Measurements from ENCODE around the gene FGF5. TPM values are rescaled to one million over a fixed set of nuclear protein-coding genes. Genes with fewer than 3 reads are reported as not detected.
A peak's percentile ranks its signal among the peaks of the same experiment; 100 is the strongest.
"Not testable (repeated sequence)": the region's sequence is repeated elsewhere in the genome, so short reads cannot be mapped to it uniquely, and the experiment has no call there.

Gene FGF5
- total RNA-seq (2014; rRNA removed; shearing (Covaris generic)): 0.76 and 1.3 TPM in 2 replicates

DNA sequence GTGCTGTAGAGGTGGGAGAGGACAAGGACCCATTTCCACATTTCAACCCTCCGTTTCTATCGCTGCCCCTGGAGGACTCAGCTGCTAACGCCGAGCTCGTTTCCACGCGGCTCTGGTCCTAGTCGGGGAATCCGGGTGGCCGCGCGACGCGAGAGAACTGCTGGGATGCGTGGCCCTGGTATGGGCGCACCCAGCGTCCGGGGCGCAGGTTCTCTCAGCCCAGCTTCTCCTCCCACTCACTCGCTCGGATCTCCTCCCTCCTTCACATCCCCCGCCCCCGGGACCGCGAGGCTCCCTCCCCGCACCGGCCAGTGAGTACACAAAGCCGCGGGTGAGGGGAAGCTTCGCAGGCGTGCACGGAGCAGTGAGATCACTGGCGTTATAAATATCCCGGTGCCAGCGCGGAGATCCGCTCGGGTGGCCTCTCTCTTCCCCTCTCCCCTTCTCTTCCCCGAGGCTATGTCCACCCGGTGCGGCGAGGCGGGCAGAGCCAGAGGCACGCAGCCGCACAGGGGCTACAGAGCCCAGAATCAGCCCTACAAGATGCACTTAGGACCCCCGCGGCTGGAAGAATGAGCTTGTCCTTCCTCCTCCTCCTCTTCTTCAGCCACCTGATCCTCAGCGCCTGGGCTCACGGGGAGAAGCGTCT lies at the start of gene FGF5:
Gene FGF5, plus strand, starts transcription at position 412 of the 649 bp plus-strand sequence. Its CDS starts 161 bp downstream, at position 573.
- peak; percentile 72 for DNase-seq (ENCODE audit: low spot score)

DNA sequence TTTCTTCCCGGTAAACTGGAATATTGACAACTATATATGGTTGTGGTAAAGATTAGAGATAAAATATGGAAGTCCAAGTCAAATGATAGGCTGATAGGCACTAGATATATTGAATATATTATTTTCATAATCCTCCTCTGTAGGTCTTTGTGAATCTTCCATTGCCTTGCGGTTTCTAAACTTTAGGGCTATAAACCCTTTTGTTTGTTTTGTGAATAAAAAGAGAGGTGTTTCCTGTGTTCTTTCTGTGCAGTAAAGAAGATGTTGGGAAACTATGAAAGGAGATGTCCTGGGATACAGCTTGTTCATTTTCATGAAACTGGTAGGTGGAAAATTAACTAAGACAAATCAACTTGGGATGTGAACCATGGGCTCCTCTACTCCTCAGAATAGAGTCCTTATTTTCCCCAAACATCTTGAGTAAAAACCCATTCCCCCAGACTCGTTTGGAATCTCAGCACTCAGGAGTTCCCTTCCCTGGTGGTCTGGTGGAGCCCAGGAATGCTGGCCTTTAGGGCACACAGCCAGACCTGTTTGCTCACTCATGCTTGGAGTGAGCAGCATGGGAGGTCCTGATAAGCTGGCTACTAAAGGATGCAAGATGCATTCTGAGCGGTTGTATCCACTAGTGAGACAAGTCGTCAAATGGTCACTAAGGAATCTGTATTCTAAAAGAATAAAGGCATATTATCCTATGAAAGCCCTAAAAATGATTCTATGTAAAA lies 47.0 kb upstream of the FGF5 start:
- DNase-seq (ENCODE audit: low spot score): peak; percentile 13

- no peak for DNase-seq (ENCODE audit: low spot score)
These were observed 45.8 kb upstream of the FGF5 start for GRCh38 chr4:80220711-80221110.

DNA sequence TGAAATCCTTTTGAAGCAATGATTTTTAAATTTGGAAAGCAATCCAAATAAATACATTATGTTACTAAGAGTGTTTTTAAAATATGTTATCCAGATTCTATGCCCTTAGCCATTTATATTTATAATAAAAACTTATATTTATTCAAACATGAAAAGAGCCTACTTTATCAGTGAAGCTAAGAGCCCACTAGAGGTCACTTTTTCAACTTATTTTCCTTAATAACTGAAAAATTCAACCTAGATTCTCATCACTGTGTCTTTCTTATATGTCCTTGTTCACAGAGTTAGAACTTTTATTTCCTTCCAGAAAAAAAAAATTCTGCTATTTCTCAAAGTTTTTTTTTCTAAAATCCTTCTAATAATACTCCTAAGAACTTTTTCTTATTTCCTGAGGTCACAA lies 45.3 kb upstream of the FGF5 start:
- DNase-seq (ENCODE audit: low spot score): peak; percentile 13

DNA sequence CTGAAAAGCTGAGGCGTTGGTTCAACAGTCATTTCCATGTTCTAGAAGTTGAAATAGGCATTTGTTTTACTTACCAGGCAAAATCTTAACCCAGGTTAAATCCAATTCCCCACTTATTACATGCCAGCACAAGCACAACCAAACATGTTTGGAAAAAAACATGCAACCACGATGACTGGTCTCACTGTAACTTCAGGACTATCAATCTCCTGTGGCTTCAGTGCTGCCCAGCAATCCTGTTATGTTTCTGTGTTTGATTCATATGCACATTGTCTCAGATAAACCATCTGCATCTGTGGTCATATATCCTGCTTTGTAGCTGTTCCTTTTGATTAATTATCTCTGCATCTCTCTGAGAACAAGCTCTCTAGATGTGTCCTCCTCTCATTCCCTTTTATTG lies 40.9 kb upstream of the FGF5 start:
- DNase-seq (ENCODE audit: low spot score): no peak

DNA sequence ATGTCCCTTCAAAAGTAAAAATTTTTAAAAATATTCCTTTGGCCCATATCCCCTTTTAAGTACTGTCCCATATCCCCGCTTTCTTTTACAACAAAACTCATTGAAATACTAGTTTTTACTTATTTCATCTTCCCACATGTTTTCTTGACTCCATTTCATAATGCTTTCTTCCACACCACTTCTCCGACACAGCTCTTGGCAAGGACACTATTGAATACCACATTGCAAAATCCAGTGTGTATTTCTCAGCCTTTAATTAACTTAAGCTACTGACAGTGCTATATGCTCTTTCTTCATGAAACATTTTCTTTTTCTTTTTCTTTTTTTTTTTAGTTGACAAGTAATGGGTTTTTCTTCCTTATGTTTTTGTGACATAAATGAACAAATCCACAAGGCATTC lies 40.4 kb upstream of the FGF5 start:
- no peak for DNase-seq (ENCODE audit: low spot score)

- DNase-seq (ENCODE audit: low spot score): no peak
These were observed 38.0 kb upstream of the FGF5 start for GRCh38 chr4:80228460-80228859.

- no peak for DNase-seq (ENCODE audit: low spot score)
These were observed 37.3 kb upstream of the FGF5 start for GRCh38 chr4:80229128-80229527.

- DNase-seq (ENCODE audit: low spot score): no peak
These were observed 36.9 kb upstream of the FGF5 start for GRCh38 chr4:80229590-80229989.

DNA sequence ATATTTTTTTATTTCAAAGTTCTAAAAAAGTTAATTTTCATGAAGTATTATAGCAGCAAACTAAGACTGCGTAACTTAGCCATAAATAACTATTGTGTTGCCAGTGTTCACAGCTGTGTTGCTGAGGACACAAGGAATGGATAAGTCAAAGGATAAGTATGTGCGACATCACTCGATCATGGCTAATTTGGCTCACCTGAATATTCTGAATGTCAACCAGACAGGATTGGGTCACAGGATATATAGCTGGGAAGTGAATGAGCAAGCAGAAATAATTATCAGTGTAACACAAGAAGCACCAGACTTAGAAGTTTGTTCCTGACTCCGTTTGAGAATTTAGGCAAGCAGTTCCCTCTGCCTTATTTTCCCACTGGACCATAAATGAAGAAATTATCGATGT lies 35.3 kb upstream of the FGF5 start:
- no peak for DNase-seq (ENCODE audit: low spot score)

GRCh38 chr4:80232707-80233370 lies 33.6 kb upstream of the FGF5 start:
- DNase-seq (ENCODE audit: low spot score): no peak

- DNase-seq (ENCODE audit: low spot score): no peak
These were observed 33.1 kb upstream of the FGF5 start for GRCh38 chr4:80233390-80233789.

GRCh38 chr4:80235451-80235850 lies 31.0 kb upstream of the FGF5 start:
- DNase-seq (ENCODE audit: low spot score): no peak

DNA sequence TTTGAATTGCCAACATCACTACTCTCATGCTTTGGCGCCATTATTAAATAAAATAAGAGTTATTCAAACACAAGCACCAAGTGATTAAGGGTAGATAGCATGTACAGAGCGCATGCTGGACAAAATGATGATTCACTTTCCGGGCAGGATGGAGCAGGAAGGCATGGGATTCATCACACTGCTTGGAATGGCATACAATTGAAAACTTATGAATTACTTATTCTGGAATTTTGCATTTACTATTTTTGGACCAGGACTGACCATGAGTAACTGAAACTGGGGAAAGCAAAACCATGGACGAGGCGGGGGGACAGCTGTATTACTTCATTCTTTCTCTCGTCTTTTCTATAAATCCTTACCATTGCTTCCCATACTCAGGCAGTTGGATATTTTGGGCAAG lies 28.5 kb upstream of the FGF5 start:
- DNase-seq (ENCODE audit: low spot score): peak; percentile 11

GRCh38 chr4:80239480-80240150 lies 26.8 kb upstream of the FGF5 start:
- DNase-seq (ENCODE audit: low spot score): no peak

DNA sequence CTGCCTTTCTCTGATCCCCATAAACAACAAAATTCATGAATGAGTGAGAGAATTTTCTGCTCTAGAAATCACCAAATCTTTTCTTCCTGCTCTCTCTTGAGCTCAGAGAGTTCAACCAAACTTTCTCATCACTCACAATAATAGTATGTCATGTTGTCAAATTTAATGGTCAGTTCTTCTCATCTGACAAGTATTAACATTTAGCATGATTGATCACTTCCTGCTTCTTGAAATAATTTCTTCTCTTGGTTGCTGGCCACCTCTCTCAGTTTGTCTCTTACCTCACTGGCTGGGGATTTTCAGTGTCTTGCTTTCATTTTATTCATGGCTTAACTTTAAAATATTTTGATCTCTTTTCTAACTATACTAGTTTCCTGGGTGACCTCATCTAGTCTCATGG lies 25.5 kb upstream of the FGF5 start:
- no peak for DNase-seq (ENCODE audit: low spot score)

DNA sequence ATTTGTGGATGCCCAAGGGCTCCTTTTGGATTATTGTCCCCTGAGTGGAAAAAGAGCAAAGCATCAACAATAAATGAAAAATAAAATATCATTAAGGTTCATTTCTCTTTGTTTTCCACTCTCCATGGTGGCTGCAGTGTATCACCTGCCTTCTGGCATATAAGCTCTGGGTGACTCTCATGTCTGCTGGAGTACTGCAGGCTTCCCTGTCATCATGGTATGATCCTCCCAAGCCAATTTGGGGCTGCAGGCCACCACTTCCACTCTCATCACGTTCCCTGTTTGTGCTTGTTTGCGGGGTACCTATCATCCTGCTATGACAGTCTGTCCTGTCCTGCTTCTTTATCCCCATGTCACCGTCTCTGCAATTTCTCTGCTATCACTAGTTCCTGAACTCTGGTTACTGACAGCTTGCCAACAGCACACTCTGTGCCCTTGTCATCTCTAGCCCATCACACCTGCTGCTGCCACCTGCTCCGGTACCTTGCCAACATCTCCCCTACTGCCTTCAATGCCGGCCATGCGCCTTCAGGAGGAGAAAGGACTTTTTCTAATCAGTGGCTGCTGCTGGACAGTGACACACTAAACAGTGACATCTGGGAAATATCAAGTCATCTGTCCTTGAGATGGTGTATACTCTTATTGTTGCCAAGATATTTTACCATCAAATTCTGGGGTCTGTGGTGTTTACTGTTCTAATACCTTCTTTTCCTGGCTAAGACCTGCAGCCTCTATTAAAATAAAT lies 23.0 kb upstream of the FGF5 start:
- DNase-seq (ENCODE audit: low spot score): no peak

DNA sequence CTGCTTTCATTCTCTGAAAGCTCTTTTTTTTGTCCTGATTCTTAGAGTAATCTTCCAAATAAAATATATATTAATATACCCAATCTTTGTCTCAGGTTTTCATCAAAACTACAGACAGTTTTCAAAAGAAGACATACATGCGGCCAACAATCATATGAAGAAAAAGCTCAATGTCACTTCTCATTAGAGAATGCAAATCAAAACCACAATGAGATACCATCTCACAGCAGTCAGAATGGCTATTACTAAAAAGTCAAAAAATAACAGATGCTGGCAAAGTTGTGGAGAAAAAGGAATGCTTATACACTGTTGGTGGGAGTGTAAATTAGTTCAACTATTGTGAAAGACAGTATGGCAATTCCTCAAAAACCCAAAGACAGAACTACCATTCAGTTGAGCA lies 19.0 kb upstream of the FGF5 start:
- not testable (repeated sequence) for DNase-seq (ENCODE audit: low spot score)

- DNase-seq (ENCODE audit: low spot score): no peak
These were observed 17.3 kb upstream of the FGF5 start for GRCh38 chr4:80249144-80249543.

- DNase-seq (ENCODE audit: low spot score): no peak
These were observed 14.0 kb upstream of the FGF5 start for GRCh38 chr4:80252427-80252826.

DNA sequence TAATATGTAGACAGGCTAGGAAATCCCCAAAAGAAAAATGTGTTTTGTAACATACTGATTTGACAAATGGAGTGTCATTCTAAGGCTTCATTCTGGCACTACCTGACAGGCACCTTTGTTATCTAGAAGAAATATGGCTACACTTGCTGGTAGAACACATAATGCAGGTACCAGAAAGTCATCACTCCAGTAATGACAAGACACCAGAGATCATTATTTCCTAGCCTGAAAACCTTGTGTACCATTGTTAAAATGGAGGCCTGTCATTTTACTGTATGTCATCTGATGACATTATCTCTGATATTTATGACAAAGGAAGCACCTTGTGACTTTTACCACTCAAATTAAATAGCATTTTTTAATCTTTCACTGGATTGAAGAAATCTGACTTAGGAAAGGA lies 13.5 kb upstream of the FGF5 start:
- no peak for DNase-seq (ENCODE audit: low spot score)

DNA sequence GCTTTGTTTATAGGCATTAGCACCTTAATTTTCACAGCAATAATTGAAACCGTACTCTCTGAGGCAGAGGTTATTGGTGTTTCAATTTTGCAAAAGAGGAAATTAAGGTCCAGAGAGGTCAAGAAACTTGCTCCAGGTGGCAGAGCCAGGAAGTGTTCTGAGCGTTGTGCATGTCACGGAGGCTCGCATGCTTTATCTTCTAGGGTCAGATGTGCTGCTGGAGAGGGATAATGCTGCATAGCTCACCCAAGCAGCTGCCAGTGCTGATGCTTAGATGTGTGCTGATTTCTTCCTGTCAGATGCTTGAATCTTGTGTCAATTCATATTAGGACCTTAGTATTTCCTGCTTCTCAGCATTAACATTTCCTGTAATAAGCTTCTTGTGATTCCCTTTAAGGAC lies 13.0 kb upstream of the FGF5 start:
- no peak for DNase-seq (ENCODE audit: low spot score)
